A673 (cell line): ENCODE data around the gene ALKBH1. TPM values are rescaled to one million over a fixed set of nuclear protein-coding genes. Genes with fewer than 3 reads are reported as not detected.
A peak's percentile ranks its signal among the peaks of the same experiment; 100 is the strongest.

Experiments used
- BruUV-seq: library from RNA; stranded (reverse); fragments of 400-500 nt; replicated peaks from 2 replicates; lab custom pipeline; 2021; lab: Mats Ljungman, UMichigan
- CTCF ChIA-PET: fragments of 300-600 bp; sonication (Branson Sonifier 250); formaldehyde crosslinking; loops from one replicate; lab custom pipeline; 2022; ENCODE audit warnings: antibody characterized with exemption; lab: Charles Lee
- POLR2A ChIA-PET: fragments of 300-600 bp; sonication (Branson Sonifier 250); formaldehyde crosslinking; loops from one replicate; lab custom pipeline; 2022; ENCODE audit warnings: antibody characterized with exemption; ENCODE audit not compliant: low non-redundant PET; lab: Charles Lee
- DNase-seq: peaks from one replicate; pipeline ENCODE4 v3.0.0-alpha.2; 2015; ENCODE audit warnings: low spot score
- H3K27ac ChIP-seq: fragments of 200-600 bp; sonication (generic); 2 replicates; pipeline ENCODE4 v1.5.1; 2016; ENCODE audit warnings: mixed run types, low read depth, mild to moderate bottlenecking, mixed read lengths, antibody characterized with exemption, low read length; ENCODE audit not compliant: poor library complexity, severe bottlenecking
- H3K27me3 ChIP-seq: fragments of 200-600 bp; sonication (generic); replicated peaks from 2 replicates; pipeline ENCODE4 v1.6.1; 2017; ENCODE audit warnings: mixed run types, low read depth, mild to moderate bottlenecking, mixed read lengths, antibody characterized with exemption, low read length; ENCODE audit not compliant: insufficient read depth, poor library complexity
- H3K36me3 ChIP-seq: fragments of 200-600 bp; sonication (generic); 2 replicates; pipeline ENCODE4 v1.6.1; 2016; ENCODE audit warnings: mixed run types, mild to moderate bottlenecking, mixed read lengths, antibody characterized with exemption, low read length; ENCODE audit not compliant: insufficient read depth, poor library complexity, severe bottlenecking
- H3K4me1 ChIP-seq: fragments of 200-600 bp; sonication (generic); 2 replicates; pipeline ENCODE4 v1.6.1; 2017; ENCODE audit warnings: mixed run types, mild to moderate bottlenecking, mixed read lengths, antibody characterized with exemption, low read length; ENCODE audit not compliant: insufficient read depth, poor library complexity, severe bottlenecking
- H3K4me3 ChIP-seq: fragments of 200-600 bp; sonication (generic); 2 replicates; pipeline ENCODE4 v1.5.1; 2016; ENCODE audit warnings: low read depth, mixed run types, mild to moderate bottlenecking, mixed read lengths, low read length; ENCODE audit not compliant: poor library complexity, severe bottlenecking
- H3K9me3 ChIP-seq: fragments of 200-600 bp; sonication (generic); 2 replicates; pipeline ENCODE4 v1.6.1; 2016; ENCODE audit warnings: mixed run types, low read depth, mild to moderate bottlenecking, mixed read lengths, antibody characterized with exemption, low read length; ENCODE audit not compliant: poor library complexity, severe bottlenecking
- EZH2 ChIP-seq: fragments of 200-600 bp; sonication (generic); IDR thresholded peaks from 2 replicates; pipeline ENCODE4 v1.6.1; 2017; ENCODE audit warnings: borderline replicate concordance, low read depth, mild to moderate bottlenecking, mixed read lengths, antibody characterized with exemption, low read length; ENCODE audit not compliant: poor library complexity, severe bottlenecking
- intact Hi-C: fragments of 100-400 bp; cut with micrococcal nuclease; formaldehyde crosslinking; loops from one replicate; pipeline ENCODE4 v1.10.0; 2022; ENCODE audit not compliant: unreplicated experiment
- total RNA-seq: library from RNA; stranded (reverse); gene quantifications from 2 replicates; pipeline ENCODE4 v1.2.3, GENCODE V29; 2021
- TF ChIP-seq, protein P1 (sequence below): fragments of 300-800, 200-600 bp; sonication (generic); conservative IDR thresholded peaks from 2 replicates; pipeline ENCODE4 v1.5.1; 2017; ENCODE audit warnings: low read depth, mild to moderate bottlenecking, antibody characterized with exemption, low read length, moderate library complexity, mixed read lengths

The ALKBH1 gene
- total RNA-seq, 1 experiment from 2014 or later, result 19.4 TPM

DNA sequence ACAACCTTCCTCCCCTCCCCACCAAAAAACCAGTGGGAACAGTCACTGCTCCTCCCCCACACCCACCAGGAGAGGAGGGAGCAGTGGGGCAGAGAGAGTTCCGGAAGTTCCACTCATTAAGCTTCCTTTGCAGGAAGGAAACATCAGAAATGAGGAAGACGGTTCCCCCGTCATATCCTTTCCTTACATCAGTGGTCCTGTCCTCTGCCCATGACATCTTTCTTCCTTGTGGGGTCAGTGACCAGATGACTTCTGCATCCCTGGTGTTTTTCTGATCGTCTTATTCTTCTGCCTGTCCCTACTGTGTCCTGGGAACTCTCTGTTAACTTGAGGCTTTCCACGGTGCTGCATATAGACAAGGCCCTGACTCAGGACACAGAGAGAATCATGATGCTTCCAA lies 50.5 kb downstream of the ALKBH1 start:
- POLR2A ChIA-PET, result no interaction called here
- intact Hi-C loops, result loop anchor here (5.0 kb wide), 2 partner anchors 440 to 940 kb away; no protein-coding TSS in a partner anchor

DNA sequence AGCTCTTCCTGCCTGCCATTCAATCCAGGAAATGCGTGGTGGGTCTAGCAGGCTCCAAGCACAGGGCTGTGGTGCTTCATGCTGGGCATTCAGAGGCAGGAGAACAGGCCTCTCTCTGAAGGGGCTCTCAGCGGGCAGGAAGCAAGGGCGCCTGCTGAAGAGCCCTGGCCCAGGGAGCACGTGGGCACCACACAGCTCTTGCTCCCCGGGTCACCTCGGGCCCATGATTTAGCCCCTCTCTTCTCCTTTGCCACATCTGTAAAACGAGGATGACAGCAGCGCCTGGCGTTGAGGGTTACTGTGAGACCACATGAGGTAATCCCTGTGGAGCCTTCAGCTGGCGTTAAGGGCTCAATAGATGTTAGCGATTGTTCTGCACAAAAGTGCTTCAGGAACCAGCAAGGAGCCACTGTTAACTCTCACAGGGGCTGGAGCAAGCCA lies 53.8 kb downstream of the ALKBH1 start:
- H3K9me3 ChIP-seq, result no peaks in the 10 kb centered on the region
- ChIA-PET POLR2A (no interaction called here), CTCF (interaction anchor here (0.5 kb wide), 1 partner anchor 98 kb away, joined by 4 read pairs; no protein-coding TSS in a partner anchor)
- no peaks in the 10 kb centered on the region for H3K27me3 ChIP-seq
- TF ChIP-seq, protein P1, sequence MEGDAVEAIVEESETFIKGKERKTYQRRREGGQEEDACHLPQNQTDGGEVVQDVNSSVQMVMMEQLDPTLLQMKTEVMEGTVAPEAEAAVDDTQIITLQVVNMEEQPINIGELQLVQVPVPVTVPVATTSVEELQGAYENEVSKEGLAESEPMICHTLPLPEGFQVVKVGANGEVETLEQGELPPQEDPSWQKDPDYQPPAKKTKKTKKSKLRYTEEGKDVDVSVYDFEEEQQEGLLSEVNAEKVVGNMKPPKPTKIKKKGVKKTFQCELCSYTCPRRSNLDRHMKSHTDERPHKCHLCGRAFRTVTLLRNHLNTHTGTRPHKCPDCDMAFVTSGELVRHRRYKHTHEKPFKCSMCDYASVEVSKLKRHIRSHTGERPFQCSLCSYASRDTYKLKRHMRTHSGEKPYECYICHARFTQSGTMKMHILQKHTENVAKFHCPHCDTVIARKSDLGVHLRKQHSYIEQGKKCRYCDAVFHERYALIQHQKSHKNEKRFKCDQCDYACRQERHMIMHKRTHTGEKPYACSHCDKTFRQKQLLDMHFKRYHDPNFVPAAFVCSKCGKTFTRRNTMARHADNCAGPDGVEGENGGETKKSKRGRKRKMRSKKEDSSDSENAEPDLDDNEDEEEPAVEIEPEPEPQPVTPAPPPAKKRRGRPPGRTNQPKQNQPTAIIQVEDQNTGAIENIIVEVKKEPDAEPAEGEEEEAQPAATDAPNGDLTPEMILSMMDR, result no peak
- TF ChIP-seq EZH2, result no peak
- DNase-seq, result peak; percentile 25
- H3K4me1 ChIP-seq, result peaks cover 6% of the 10 kb centered on the region
- no peak overlapping the region for H3K27ac ChIP-seq
- no peak overlapping the region for H3K4me3 ChIP-seq
- no peaks in the 10 kb centered on the region for H3K36me3 ChIP-seq
- intact Hi-C loops, result no loop called here
- BruUV-seq, result no TSS peak

More for the DNA sequence above, 50.5 kb downstream of the ALKBH1 start:
- no TSS peak for BruUV-seq
- H3K9me3 ChIP-seq, result no peaks in the 10 kb centered on the region
- H3K4me1 ChIP-seq, result peaks cover 6% of the 10 kb centered on the region
- CTCF ChIA-PET, result no interaction called here
- no peak overlapping the region for H3K4me3 ChIP-seq
- TF ChIP-seq EZH2, result no peak
- TF ChIP-seq, protein P1, result no peak
- no peaks in the 10 kb centered on the region for H3K27me3 ChIP-seq
- no peaks in the 10 kb centered on the region for H3K36me3 ChIP-seq
- no peak for DNase-seq
- no peak overlapping the region for H3K27ac ChIP-seq

DNA sequence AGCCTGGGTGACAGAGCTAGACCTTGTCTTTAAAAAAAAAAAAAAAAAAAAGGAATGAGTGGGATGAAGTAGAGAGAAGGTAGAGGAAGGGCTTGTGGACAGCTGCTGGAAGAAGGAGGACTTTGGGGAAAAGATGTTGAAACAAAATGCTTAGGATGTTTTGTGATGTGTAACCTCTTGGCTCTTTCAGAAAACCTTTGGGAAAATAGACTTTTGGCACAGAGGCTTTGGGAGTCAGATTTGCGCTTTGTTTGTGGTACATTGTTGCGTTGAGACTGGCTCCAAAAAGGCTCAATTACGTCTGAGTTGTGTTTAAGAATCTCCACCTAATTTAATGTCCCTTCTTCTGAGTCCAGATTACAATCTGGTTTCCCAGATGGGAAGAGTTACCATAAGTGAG lies 58.5 kb downstream of the ALKBH1 start:
- intact Hi-C loops, result no loop called here
- Histone ChIP-seq H3K4me1 (peaks cover 6% of the 10 kb centered on the region), H3K27ac (no peak overlapping the region), H3K9me3 (no peaks in the 10 kb centered on the region), H3K27me3 (no peaks in the 10 kb centered on the region), H3K4me3 (no peak overlapping the region), H3K36me3 (no peaks in the 10 kb centered on the region)
- BruUV-seq, result no TSS peak
- POLR2A ChIA-PET, result interaction anchor here (0.6 kb wide), 1 partner anchor 29 kb away, joined by 6 read pairs; no protein-coding TSS in a partner anchor
- TF ChIP-seq, protein P1, result no peak
- TF ChIP-seq EZH2, result no peak
- CTCF ChIA-PET, result interaction anchor here (0.7 kb wide), 1 partner anchor 1976 kb away, joined by 3 read pairs; no protein-coding TSS in a partner anchor
- no peak for DNase-seq
